Heart left ventricle (tissue), 16 donors: ENCODE results near the gene BAIAP2. TPM values are rescaled to one million over a fixed set of nuclear protein-coding genes. Genes with fewer than 3 reads are reported as not detected.

ENCODE experiments used
- ATAC-seq, 4 donors: fragments of 200-7000 bp; cut with Tn5 transposase; one replicate each; pipeline ENCODE4 v1.9.1; 2020 to 2022; ENCODE audit warnings: moderate library complexity in 4 of 4, mild to moderate bottlenecking in 3 of 4, moderate number of reproducible peaks in 1 of 4
- DNase-seq, 5 donors: peaks; one replicate each; pipeline ENCODE4 v3.0.0-alpha.2; 2020
- H3K27ac ChIP-seq, 12 donors: fragments of 200-600 bp; sonication (generic) in 4 of 12; one replicate each; pipeline versions ENCODE4 v1.5.0 to v1.8.0; 2016 to 2022; ENCODE audit warnings: mild to moderate bottlenecking in 2 of 12
- H3K27me3 ChIP-seq, 9 donors: fragments of 200-600 bp; sonication (generic) in 2 of 9; one replicate each; pipeline versions ENCODE4 v1.5.1 to v1.8.0; 2016 to 2022; ENCODE audit warnings: mild to moderate bottlenecking in 3 of 9
- H3K36me3 ChIP-seq, 9 donors: fragments of 200-600 bp; sonication (generic) in 2 of 9; one replicate each; pipeline versions ENCODE4 v1.5.0 to v1.8.0; 2018 to 2022; ENCODE audit warnings: mild to moderate bottlenecking in 2 of 9
- H3K4me1 ChIP-seq, 12 donors: fragments of 200-600 bp; sonication (generic) in 4 of 12; one replicate each; pipeline versions ENCODE4 v1.5.0 to v1.8.0; 2016 to 2022; ENCODE audit warnings: mild to moderate bottlenecking in 3 of 12
- H3K4me3 ChIP-seq, 12 donors: fragments of 200-600 bp; sonication (generic) in 4 of 12; one replicate each; pipeline versions ENCODE4 v1.5.0 to v1.8.0; 2017 to 2022; ENCODE audit warnings: mild to moderate bottlenecking in 9 of 12, moderate library complexity in 4 of 12
- H3K9me3 ChIP-seq, 12 donors: fragments of 200-600 bp; sonication (generic) in 4 of 12; one replicate each; pipeline versions ENCODE4 v1.5.0 to v1.8.0; 2016 to 2022; ENCODE audit warnings: mild to moderate bottlenecking in 1 of 12
- CTCF ChIP-seq, 12 donors: fragments of 200-600 bp; sonication (generic) in 4 of 12; IDR thresholded peaks; one replicate each; pipeline versions ENCODE4 v1.5.0 to v1.8.0; 2018 to 2022; ENCODE audit warnings: antibody characterized with exemption in 12 of 12, mild to moderate bottlenecking in 5 of 12
- POLR2A ChIP-seq, 2 donors: fragments of 450-650 bp; IDR thresholded peaks; one replicate each; pipeline ENCODE4 v1.6.1; 2017; ENCODE audit warnings: antibody characterized with exemption in 2 of 2, mild to moderate bottlenecking in 2 of 2, moderate library complexity in 2 of 2
- WGBS, 4 donors: extraction: QIAGEN DNeasy Blood & Tissue Kit in 2 of 4; methylation state at CpG; one replicate each; pipeline versions ENCODE4 v1.1.5 to v1.1.7; 2013 to 2018; 5-methylcytosine and 5-hydroxymethylcytosine counted together
- intact Hi-C, 10 donors: fragments of 100-400 bp; cut with DNase I; formaldehyde crosslinking; loops; one replicate each; pipeline versions ENCODE4 v1.11.1 to v1.14.2; 2022
- polyA plus RNA-seq, 2 donors: library from polyadenylated mRNA; stranded (reverse); fragments of 200-250 nt; gene quantifications; one replicate each; pipeline ENCODE4 v1.2.3, GENCODE V29; 2013
- total RNA-seq, 9 donors: library from RNA; depleted of rRNA in 2 of 9; stranded (reverse); fragments of >200 nt in 2 of 9; fragmentation: NEBNext Ultra II Directional in 3 of 9; extraction: Animal tissue kit (Norgen Biotek cat#: 25700) in 3 of 9; gene quantifications; one replicate each; pipeline versions ENCODE4 v1.1.0 to v1.2.4, GENCODE V29; 2016 to 2023
- donor health status: ischemic (EF 13 %, LVEDD 7.1; RV severe dilation, severe dysfunction).
- donor health status: healthy with polysubstance abuse.
- donor health status: DM: no; HTN: yes; CAD: no.
- donor health status: DM: no; HTN: no; CAD: no.
- donor health status: ischemic (EF 25% LVEDD 6.9; RV normal size, moderate dysfunction).
- donor health status: ischemic (EF 25% LVEDD 5.7; RV mildly dilated, moderate dysfunction).
- donor health status: healthy.
- donor health status: DM: yes; HTN: yes; CAD: no.
- donor health status: ischemic (EF 35%, LVEDD 5.7; RV mildly dilated, moderate dysfunction).
- donor health status: nonischemic (EF 11% LVEDD 7.7; RV severe dilation, severe dysfunction).
- donor health status: DM: yes; HTN: yes; CAD: no.
- donor health status: PGD.
- donor health status: ischemic (EF 29% LVEDD 5.4; RV normal size, mild dysfunction).
- donor health status: nonischemic (EF 23%, LVEDD 6.1; RV moderate dilation, normal function).

The BAIAP2 gene
- total and polyA plus RNA-seq, 11 donors = 8.9 to 30.2 (median 18.5) TPM

DNA sequence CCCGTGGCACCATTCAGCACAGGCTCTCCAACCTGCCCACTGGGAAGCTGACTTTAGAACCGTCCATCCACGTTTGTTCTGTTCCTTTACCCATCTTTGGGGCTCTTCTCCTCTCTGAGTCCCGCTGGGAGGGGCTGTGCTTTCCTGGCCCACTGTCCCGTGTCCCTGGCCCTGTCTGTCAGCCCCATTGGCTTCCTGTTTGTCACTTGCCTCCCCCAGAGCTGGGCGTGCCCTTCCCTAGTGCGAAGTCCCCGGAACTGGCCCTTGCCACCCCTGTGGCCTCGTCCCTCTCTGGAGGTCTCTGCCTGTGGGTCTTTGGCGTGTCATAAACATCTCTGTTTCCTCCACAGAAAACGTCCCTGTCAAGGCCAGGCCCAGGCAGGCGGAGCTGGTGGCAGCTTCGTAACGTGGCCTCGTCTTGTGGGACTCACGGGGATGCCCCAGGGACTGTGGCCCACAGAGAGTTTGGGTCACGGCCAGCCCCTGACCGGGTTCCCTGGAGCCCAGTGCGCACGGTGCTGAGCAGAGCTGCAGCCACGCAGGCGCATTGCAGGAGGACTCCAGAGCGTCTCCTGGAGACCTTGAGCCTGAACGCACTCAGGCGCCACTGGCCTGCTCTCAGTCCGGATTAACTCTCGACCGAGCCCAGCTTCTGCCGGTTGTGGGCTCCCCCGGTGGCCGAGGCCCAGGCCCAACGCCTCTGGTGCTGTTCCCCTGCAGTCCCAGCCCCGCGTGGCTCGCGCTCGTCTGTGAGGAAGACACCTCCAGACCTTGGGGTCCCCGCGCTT lies 36.0 kb upstream of the BAIAP2 start:
- intact Hi-C loops = no loop called here
- DNase-seq = peak in 1 of 5 donors; percentile 24
- 83 to 88% (median 86%) methylated on average over 26 to 39 of the region's 39 CpGs for WGBS, 4 donors

DNA sequence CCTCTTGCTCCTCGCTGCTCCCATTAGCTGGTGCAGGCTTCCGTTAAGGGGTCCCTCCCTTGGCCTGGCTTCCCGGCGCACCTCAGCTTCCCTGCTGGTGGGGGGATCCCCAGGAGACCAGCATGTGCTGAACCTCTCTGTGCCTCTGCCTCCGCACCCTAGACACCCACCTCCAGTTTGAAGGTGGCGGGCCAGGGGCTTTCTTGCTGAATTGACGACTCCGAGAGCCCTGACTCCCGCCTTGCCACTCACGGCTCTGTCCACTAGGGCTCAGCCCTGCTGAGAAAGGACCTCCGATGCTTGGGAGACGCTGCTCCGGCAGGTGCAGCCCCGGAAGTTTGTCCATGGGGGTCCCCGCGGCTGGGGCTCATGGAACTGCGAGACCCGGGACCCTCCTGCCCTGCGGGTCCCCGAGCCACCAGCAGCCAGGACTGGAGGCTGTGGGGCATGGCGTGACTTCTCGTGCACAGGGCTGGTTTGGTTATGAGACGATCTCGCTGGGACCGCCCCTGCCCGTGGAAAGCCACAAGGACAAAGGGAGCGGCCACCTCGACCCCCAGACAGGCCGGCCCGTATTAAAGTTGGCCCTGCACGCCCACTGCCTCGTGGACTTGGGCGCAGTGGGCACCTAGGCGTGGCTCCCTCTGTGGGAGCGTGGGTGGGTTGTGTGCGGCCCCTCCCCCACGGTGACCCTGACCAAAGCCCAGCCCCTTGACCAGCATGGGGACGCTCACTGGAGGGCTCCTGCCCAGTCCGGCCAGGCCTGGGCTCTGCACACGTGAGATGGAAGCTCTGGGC lies 35.2 kb upstream of the BAIAP2 start:
- H3K4me1 ChIP-seq = peaks cover 0 to 37% (median 26%) of the 10 kb centered on the region in 12 donors
- WGBS, 4 donors = 90 to 95% (median 93%) methylated on average over 22 to 40 of the region's 40 CpGs
- no peak overlapping the region for H3K4me3 ChIP-seq
- TF ChIP-seq CTCF (IDR thresholded peaks at IDR 0.05) = no peak
- TF ChIP-seq POLR2A (IDR thresholded peaks at IDR 0.05) = no peak
- DNase-seq = peak in 1 of 5 donors; percentile 29
- peaks cover 4 to 56% (median 53%) of the 10 kb centered on the region in 9 donors for H3K36me3 ChIP-seq
- intact Hi-C loops = no loop called here
- no peak overlapping the region for H3K27ac ChIP-seq
- H3K27me3 ChIP-seq = peaks cover 10 to 21% (median 16%) of the 10 kb centered on the region in 9 donors
- H3K9me3 ChIP-seq = no peaks in the 10 kb centered on the region
- no peak for ATAC-seq

More for the DNA sequence above, 36.0 kb upstream of the BAIAP2 start:
- Histone ChIP-seq H3K27ac (no peak overlapping the region), H3K4me3 (no peak overlapping the region), H3K4me1 (peaks cover 0 to 35% (median 21%) of the 10 kb centered on the region in 12 donors), H3K9me3 (no peaks in the 10 kb centered on the region), H3K27me3 (peaks cover 4 to 13% (median 9%) of the 10 kb centered on the region in 9 donors), H3K36me3 (peaks cover 4 to 56% (median 53%) of the 10 kb centered on the region in 9 donors)
- ATAC-seq = no peak
- TF ChIP-seq CTCF (IDR thresholded peaks at IDR 0.05) (no peak), POLR2A (IDR thresholded peaks at IDR 0.05) (no peak)

DNA sequence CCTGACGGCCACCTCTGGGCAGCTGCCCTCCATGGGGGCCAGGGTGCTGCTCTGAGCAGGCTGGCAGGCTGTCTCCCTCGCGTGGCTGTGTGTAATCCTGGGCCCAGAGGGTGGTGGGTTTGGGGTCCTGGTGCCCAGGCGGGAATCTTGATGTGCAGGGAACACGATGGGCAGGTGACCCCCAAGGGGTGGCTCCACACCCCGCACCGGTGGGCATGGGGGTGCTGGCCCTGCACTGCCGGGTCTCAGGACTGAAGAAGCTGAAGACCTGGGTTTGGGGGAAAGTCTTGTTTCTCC lies 34.7 kb upstream of the BAIAP2 start:
- Histone ChIP-seq H3K27me3 (peaks cover 10 to 26% (median 16%) of the 10 kb centered on the region in 9 donors), H3K27ac (no peak overlapping the region), H3K4me3 (no peak overlapping the region), H3K36me3 (peaks cover 4 to 51% (median 48%) of the 10 kb centered on the region in 9 donors), H3K4me1 (peaks cover 0 to 37% (median 26%) of the 10 kb centered on the region in 12 donors), H3K9me3 (no peaks in the 10 kb centered on the region)
- ATAC-seq (no peak), DNase-seq (no peak)
- intact Hi-C loops = no loop called here
- 83 to 95% (median 94%) methylated on average over 1 to 8 of the region's 8 CpGs for WGBS, 4 donors
- TF ChIP-seq CTCF (IDR thresholded peaks at IDR 0.05) = no peak
